Measurements from ENCODE around the gene UBA3. TPM values are rescaled to one million over a fixed set of nuclear protein-coding genes. Genes with fewer than 3 reads are reported as not detected.

UBA3 gene
- total and polyA plus RNA-seq, 10 of the 15 experiments (the other 5 are each of a cell fraction or from before 2014, with no cell fraction given) = 72.9 to 131 (median 102) TPM

GRCh38 chr3:69032737-69033136 is 47.4 kb downstream of the UBA3 start:
- H3K27me3 ChIP-seq (replicated peaks in 1 of 2; ENCODE audit: control insufficient read depth in 2 of 2, insufficient read depth in 2 of 2, low read length in 1 of 2) = no peaks in the 10 kb centered on the region
- in situ Hi-C loops (cut with MboI) (no loop called here), intact Hi-C loops (cut with micrococcal nuclease; ENCODE audit: unreplicated experiment) (no loop called here)
- no peaks in the 10 kb centered on the region for H4K20me1 ChIP-seq (ENCODE audit: control insufficient read depth, insufficient read depth)
- ChIA-PET CTCF (interaction anchor here (0.7 to 1.2 kb wide), 3 partner anchors 21 to 93 kb away, joined by 3 to 5 read pairs (median 3); no protein-coding TSS in a partner anchor), RAD21 (ENCODE audit: unreplicated experiment) (no interaction called here), POLR2A (interaction anchor here (0.5 to 0.6 kb wide), 2 partner anchors 355 to 1390 kb away, joined by 4 read pairs; no protein-coding TSS in a partner anchor), SMC1A (ENCODE audit: uncharacterized antibody, unreplicated experiment) (interaction anchor here (1.1 to 2.3 kb wide), 3 partner anchors 12 to 37 kb away, joined by 3 to 12 read pairs (median 3); partner anchors contain the start of gene TMF1)
- H3K9ac ChIP-seq (ENCODE audit: control insufficient read depth, insufficient read depth, low read length) = no peak overlapping the region
- H3K36me3 ChIP-seq (ENCODE audit: control insufficient read depth in 2 of 2, insufficient read depth in 2 of 2, low read length in 1 of 2) = peaks cover 0 to 36% of the 10 kb centered on the region in 2 experiments
- TF ChIP-seq MEF2B (IDR thresholded peaks at IDR 0.05; ENCODE audit: partially characterized antibody, poor library complexity, severe bottlenecking) (no peak), ATF3 (IDR thresholded peaks at IDR 0.05; ENCODE audit: borderline replicate concordance, extremely low read depth, low read depth, low read length) (no peak), EGR1 (IDR thresholded peaks at IDR 0.05; ENCODE audit: borderline replicate concordance in 1 of 2, low read depth in 2 of 2, low read length in 2 of 2) (no peak), EZH2 (IDR thresholded peaks at IDR 0.05; ENCODE audit: borderline replicate concordance, control insufficient read depth, low read depth, low read length) (no peak), SPI1 (IDR thresholded peaks at IDR 0.05; ENCODE audit: borderline replicate concordance, insufficient read depth, low read depth, low read length) (no peak), TBL1XR1 (IDR thresholded peaks at IDR 0.05; ENCODE audit: low read depth, low read length) (no peak), BHLHE40 (IDR thresholded peaks at IDR 0.05; ENCODE audit: borderline replicate concordance in 1 of 2, low read depth in 2 of 2, low read length in 1 of 2) (no peak), IKZF1 (conservative IDR thresholded peaks at IDR 0.05) (no peak), CBX5 (IDR thresholded peaks at IDR 0.05; ENCODE audit: low read depth) (no peak), RBBP5 (conservative IDR thresholded peaks at IDR 0.05) (no peak), NFXL1 (IDR thresholded peaks at IDR 0.05; ENCODE audit: borderline replicate concordance) (no peak), ELK1 (IDR thresholded peaks at IDR 0.05; ENCODE audit: low read depth, low read length) (no peak), TARDBP (IDR thresholded peaks at IDR 0.05; ENCODE audit: borderline replicate concordance) (no peak), CHD2 (IDR thresholded peaks at IDR 0.05; ENCODE audit: borderline replicate concordance, low read depth, low read length) (no peak), IKZF2 (IDR thresholded peaks at IDR 0.05) (no peak), EP300 (IDR thresholded peaks at IDR 0.05; ENCODE audit: borderline replicate concordance in 1 of 2, control insufficient read depth in 1 of 2, low read depth in 2 of 2, low read length in 2 of 2) (no peak), ZBED1 (IDR thresholded peaks at IDR 0.05; ENCODE audit: borderline replicate concordance) (no peak), SKIL (IDR thresholded peaks at IDR 0.05; ENCODE audit: low read depth, poor library complexity, severe bottlenecking) (no peak), TCF3 (IDR thresholded peaks at IDR 0.05; ENCODE audit: borderline replicate concordance, insufficient read depth, low read depth, low read length) (no peak)
- ATAC-seq (no peak), FAIRE-seq (no peak), DNase-seq (ENCODE audit: low read depth, low spot score) (no peak)
- no TSS peak for BruUV-seq (replicated peaks)
- H2AFZ ChIP-seq (ENCODE audit: control insufficient read depth, low read depth, low read length) = no peak overlapping the region
- H3K4me3 ChIP-seq = no peak overlapping the region
- no peak overlapping the region for H3K27ac ChIP-seq (ENCODE audit: control insufficient read depth, insufficient read depth)
- no peak overlapping the region for H3K4me2 ChIP-seq (ENCODE audit: control insufficient read depth, insufficient read depth)
- H3K4me1 ChIP-seq (ENCODE audit: control insufficient read depth, insufficient read depth, low read length) = no peaks in the 10 kb centered on the region
- H3K9me3 ChIP-seq (replicated peaks; ENCODE audit: control insufficient read depth, insufficient read depth, low read length) = no peaks in the 10 kb centered on the region
- WGBS (ENCODE audit: insufficient coverage, insufficient replicate concordance, low lambda C conversion rate, missing lambda C conversion rate) = 90% methylated on average over 9 of the region's 9 CpGs
- no peaks in the 10 kb centered on the region for H3K79me2 ChIP-seq (ENCODE audit: control insufficient read depth, insufficient read depth, low read length)
